IMR-90 (cell line): ENCODE data around the gene HCFC1.

ENCODE experiments used
- BHLHE40 ChIP-seq: fragments of 150-350 bp; IDR thresholded peaks from 2 replicates; pipeline ENCODE4 v1.6.1; 2016; ENCODE audit warnings: mild to moderate bottlenecking, low read depth, low read length
- CEBPB ChIP-seq: IDR thresholded peaks from 2 replicates; pipeline ENCODE4 v1.6.1; 2012; ENCODE audit warnings: low read depth, low read length, improper control_type of control experiment
- CHD1 ChIP-seq: IDR thresholded peaks from 2 replicates; pipeline ENCODE4 v1.6.1; 2012; ENCODE audit warnings: low read depth, low read length, improper control_type of control experiment
- MXI1 ChIP-seq: IDR thresholded peaks from 2 replicates; pipeline ENCODE4 v1.6.1; 2012; ENCODE audit warnings: low read depth, mild to moderate bottlenecking, low read length, moderate library complexity, borderline replicate concordance
- NFE2L2 ChIP-seq: fragments of 150-350 bp; IDR thresholded peaks from 2 replicates; pipeline ENCODE4 v1.6.1; 2016; ENCODE audit warnings: low read depth, mild to moderate bottlenecking, low read length
- POLR2A ChIP-seq: IDR thresholded peaks from 2 replicates; pipeline ENCODE4 v1.6.1; 2012; ENCODE audit warnings: mild to moderate bottlenecking, low read depth, low read length
- RAD21 ChIP-seq: IDR thresholded peaks from 2 replicates; pipeline ENCODE4 v1.6.1; 2012; ENCODE audit warnings: low read length, improper control_type of control experiment
- RFX5 ChIP-seq: IDR thresholded peaks from 2 replicates; pipeline ENCODE4 v1.8.0; 2012; ENCODE audit warnings: low read depth, mild to moderate bottlenecking, low read length, moderate library complexity
- SMC3 ChIP-seq: fragments of 150-350 bp; IDR thresholded peaks from 2 replicates; pipeline ENCODE4 v1.6.1; 2016; ENCODE audit warnings: low read depth, mild to moderate bottlenecking, antibody characterized with exemption, low read length, moderate library complexity
- USF2 ChIP-seq: fragments of 150-350 bp; IDR thresholded peaks from 2 replicates; pipeline ENCODE4 v1.6.1; 2017; ENCODE audit warnings: mild to moderate bottlenecking, antibody characterized with exemption, low read length, low read depth
- TF ChIP-seq, protein P1 (sequence below): fragments of 150-350 bp; IDR thresholded peaks from 2 replicates; pipeline ENCODE4 v1.6.1; 2016; ENCODE audit warnings: low read depth, mild to moderate bottlenecking, low read length, moderate library complexity, borderline replicate concordance
- TF ChIP-seq, protein P2 (sequence below): conservative IDR thresholded peaks from 2 replicates; pipeline ENCODE4 v1.5.1; 2012; ENCODE audit warnings: mild to moderate bottlenecking, low read depth, low read length, improper control_type of control experiment

DNA sequence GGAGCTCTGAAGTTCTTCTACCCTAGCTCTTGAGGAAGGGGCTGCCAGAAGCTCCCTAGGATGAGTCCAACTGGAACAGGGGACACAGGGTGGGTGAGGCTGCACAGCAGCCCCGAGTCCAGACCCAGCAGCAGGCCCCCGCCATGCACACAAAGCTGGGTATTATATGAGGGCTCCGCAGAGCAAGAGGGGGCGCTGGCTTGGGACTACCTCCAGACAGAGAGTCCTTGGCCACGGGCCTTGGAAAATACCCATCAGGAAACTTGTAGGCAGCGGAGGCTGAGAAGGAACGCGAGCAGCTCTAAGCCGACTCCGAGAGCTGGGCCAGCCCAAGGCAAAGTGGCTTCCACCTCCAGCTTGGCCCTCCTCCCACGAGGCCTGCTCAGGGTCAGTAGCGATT lies 8.1 kb downstream of the HCFC1 start:
- TF ChIP-seq POLR2A (no peak), RAD21 (no peak), RFX5 (no peak), USF2 (no peak), CEBPB (no peak), BHLHE40 (no peak), CHD1 (no peak), SMC3 (no peak), NFE2L2 (no peak), MXI1 (no peak)
- TF ChIP-seq, protein P1, sequence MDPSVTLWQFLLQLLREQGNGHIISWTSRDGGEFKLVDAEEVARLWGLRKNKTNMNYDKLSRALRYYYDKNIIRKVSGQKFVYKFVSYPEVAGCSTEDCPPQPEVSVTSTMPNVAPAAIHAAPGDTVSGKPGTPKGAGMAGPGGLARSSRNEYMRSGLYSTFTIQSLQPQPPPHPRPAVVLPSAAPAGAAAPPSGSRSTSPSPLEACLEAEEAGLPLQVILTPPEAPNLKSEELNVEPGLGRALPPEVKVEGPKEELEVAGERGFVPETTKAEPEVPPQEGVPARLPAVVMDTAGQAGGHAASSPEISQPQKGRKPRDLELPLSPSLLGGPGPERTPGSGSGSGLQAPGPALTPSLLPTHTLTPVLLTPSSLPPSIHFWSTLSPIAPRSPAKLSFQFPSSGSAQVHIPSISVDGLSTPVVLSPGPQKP = no peak
- TF ChIP-seq, protein P2, sequence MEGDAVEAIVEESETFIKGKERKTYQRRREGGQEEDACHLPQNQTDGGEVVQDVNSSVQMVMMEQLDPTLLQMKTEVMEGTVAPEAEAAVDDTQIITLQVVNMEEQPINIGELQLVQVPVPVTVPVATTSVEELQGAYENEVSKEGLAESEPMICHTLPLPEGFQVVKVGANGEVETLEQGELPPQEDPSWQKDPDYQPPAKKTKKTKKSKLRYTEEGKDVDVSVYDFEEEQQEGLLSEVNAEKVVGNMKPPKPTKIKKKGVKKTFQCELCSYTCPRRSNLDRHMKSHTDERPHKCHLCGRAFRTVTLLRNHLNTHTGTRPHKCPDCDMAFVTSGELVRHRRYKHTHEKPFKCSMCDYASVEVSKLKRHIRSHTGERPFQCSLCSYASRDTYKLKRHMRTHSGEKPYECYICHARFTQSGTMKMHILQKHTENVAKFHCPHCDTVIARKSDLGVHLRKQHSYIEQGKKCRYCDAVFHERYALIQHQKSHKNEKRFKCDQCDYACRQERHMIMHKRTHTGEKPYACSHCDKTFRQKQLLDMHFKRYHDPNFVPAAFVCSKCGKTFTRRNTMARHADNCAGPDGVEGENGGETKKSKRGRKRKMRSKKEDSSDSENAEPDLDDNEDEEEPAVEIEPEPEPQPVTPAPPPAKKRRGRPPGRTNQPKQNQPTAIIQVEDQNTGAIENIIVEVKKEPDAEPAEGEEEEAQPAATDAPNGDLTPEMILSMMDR = no peak
